Left lung (tissue), 10 donors: Measurements from ENCODE around the gene PRLR. TPM values are rescaled to one million over a fixed set of nuclear protein-coding genes. Genes with fewer than 3 reads are reported as not detected.
A peak's percentile ranks its signal among the peaks of the same experiment; 100 is the strongest.

Source experiments
- ATAC-seq: fragments of 200-7000 bp; cut with Tn5 transposase; one replicate; pipeline ENCODE4 v1.9.1; 2020; ENCODE audit warnings: moderate library complexity
- DNase-seq, 4 donors: peaks; one replicate each; pipeline ENCODE4 v3.0.0-alpha.2; 2013 to 2020
- H3K27ac ChIP-seq, 2 donors: fragments of 200-600 bp; sonication (generic) in 1 of 2; one replicate each; pipeline versions ENCODE4 v1.5.0 to v1.8.0; 2020 to 2021
- H3K27me3 ChIP-seq, 2 donors: fragments of 200-600 bp; sonication (generic) in 1 of 2; one replicate each; pipeline versions ENCODE4 v1.5.0 to v1.8.0; 2020 to 2021
- H3K36me3 ChIP-seq, 2 donors: fragments of 200-600 bp; sonication (generic) in 1 of 2; one replicate each; pipeline versions ENCODE4 v1.5.0 to v1.8.0; 2020 to 2021
- H3K4me1 ChIP-seq, 2 donors: fragments of 200-600 bp; one replicate each; pipeline ENCODE4 v1.8.0; 2021
- H3K4me3 ChIP-seq, 2 donors: fragments of 200-600 bp; sonication (generic) in 1 of 2; one replicate each; pipeline versions ENCODE4 v1.5.0 to v1.8.0; 2020 to 2021; ENCODE audit warnings: mild to moderate bottlenecking in 1 of 2
- H3K9me3 ChIP-seq, 2 donors: fragments of 200-600 bp; sonication (generic) in 1 of 2; one replicate each; pipeline versions ENCODE4 v1.5.0 to v1.8.0; 2020 to 2021
- intact Hi-C, 2 donors: fragments of 100-400 bp; cut with DNase I; formaldehyde crosslinking; loops; one replicate each; pipeline versions ENCODE4 v1.11.2 to v1.14.2; 2022
- polyA plus RNA-seq, 6 donors: library from polyadenylated mRNA; unstranded; fragments of 120-200 nt; gene quantifications; one replicate each; pipeline ENCODE4 v1.2.1, GENCODE V29; 2013; ENCODE audit not compliant: insufficient read length in 6 of 6
- total RNA-seq, 2 donors: library from RNA; stranded (reverse); fragmentation: NEBNext Ultra II Directional; extraction: Animal tissue kit (Norgen Biotek cat#: 25700); gene quantifications; one replicate each; pipeline ENCODE4 v1.2.1, GENCODE V29; 2021
- TF ChIP-seq, protein P1 (sequence below), 2 donors: fragments of 200-600 bp; sonication (generic) in 1 of 2; IDR thresholded peaks; one replicate each; pipeline versions ENCODE4 v1.5.0 to v1.8.0; 2021; ENCODE audit warnings: antibody characterized with exemption in 2 of 2
- donor health status: DM: no; HTN: yes; CAD: no.
- donor health status: DM: no; HTN: no; CAD: no.

Gene PRLR
- total and polyA plus RNA-seq, 8 donors: 0.84 to 4.1 (median 2.5) TPM

DNA sequence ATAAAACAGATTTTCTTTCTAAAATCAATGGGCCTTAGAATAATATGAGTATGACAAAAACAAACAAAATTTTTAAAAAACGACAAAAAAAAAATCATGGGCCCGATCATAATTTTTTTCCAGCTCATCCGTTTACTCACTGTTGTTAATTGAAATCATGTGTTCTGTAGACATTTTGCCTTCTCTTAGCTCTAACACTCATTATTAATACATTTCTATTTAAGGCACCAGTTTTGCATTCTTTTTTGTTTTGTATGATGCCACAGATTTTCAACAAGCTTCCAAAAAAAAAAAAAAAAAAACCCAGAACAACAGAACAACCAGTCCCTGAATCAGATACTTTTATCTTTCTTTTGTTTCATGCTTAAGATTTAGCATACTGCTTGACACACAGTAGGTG, 86.4 kb downstream of the PRLR start:
- ATAC-seq: no peak
- Histone ChIP-seq H3K27me3 (no peaks in the 10 kb centered on the region), H3K27ac (no peak overlapping the region), H3K4me3 (no peak overlapping the region), H3K4me1 (no peaks in the 10 kb centered on the region), H3K9me3 (no peaks in the 10 kb centered on the region), H3K36me3 (no peaks in the 10 kb centered on the region)
- intact Hi-C loops: no loop called here
- no peak for DNase-seq
- TF ChIP-seq, protein P1, sequence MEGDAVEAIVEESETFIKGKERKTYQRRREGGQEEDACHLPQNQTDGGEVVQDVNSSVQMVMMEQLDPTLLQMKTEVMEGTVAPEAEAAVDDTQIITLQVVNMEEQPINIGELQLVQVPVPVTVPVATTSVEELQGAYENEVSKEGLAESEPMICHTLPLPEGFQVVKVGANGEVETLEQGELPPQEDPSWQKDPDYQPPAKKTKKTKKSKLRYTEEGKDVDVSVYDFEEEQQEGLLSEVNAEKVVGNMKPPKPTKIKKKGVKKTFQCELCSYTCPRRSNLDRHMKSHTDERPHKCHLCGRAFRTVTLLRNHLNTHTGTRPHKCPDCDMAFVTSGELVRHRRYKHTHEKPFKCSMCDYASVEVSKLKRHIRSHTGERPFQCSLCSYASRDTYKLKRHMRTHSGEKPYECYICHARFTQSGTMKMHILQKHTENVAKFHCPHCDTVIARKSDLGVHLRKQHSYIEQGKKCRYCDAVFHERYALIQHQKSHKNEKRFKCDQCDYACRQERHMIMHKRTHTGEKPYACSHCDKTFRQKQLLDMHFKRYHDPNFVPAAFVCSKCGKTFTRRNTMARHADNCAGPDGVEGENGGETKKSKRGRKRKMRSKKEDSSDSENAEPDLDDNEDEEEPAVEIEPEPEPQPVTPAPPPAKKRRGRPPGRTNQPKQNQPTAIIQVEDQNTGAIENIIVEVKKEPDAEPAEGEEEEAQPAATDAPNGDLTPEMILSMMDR (IDR thresholded peaks at IDR 0.05): no peak

- Histone ChIP-seq H3K27me3 (no peaks in the 10 kb centered on the region), H3K4me1 (no peaks in the 10 kb centered on the region), H3K4me3 (no peak overlapping the region), H3K9me3 (no peaks in the 10 kb centered on the region), H3K27ac (no peak overlapping the region), H3K36me3 (no peaks in the 10 kb centered on the region)
- intact Hi-C loops: no loop called here
- TF ChIP-seq, protein P1 (IDR thresholded peaks at IDR 0.05): no peak
- no peak for ATAC-seq
- no peak for DNase-seq
Measured at GRCh38 chr5:35141739-35142138, 88.5 kb downstream of the PRLR start.

- H3K27me3 ChIP-seq: no peaks in the 10 kb centered on the region
- H3K9me3 ChIP-seq: no peaks in the 10 kb centered on the region
- H3K27ac ChIP-seq: no peak overlapping the region
- DNase-seq (no peak), ATAC-seq (peak; percentile 32)
- no peaks in the 10 kb centered on the region for H3K4me1 ChIP-seq
- H3K36me3 ChIP-seq: no peaks in the 10 kb centered on the region
- no peak overlapping the region for H3K4me3 ChIP-seq
- intact Hi-C loops: no loop called here
- TF ChIP-seq, protein P1 (IDR thresholded peaks at IDR 0.05): no peak
Measured at GRCh38 chr5:35138232-35138631, 92.1 kb downstream of the PRLR start.

GRCh38 chr5:35136386-35136785, 93.9 kb downstream of the PRLR start:
- no peaks in the 10 kb centered on the region for H3K36me3 ChIP-seq
- H3K4me3 ChIP-seq: no peak overlapping the region
- no peaks in the 10 kb centered on the region for H3K9me3 ChIP-seq
- no peak overlapping the region for H3K27ac ChIP-seq
- H3K27me3 ChIP-seq: no peaks in the 10 kb centered on the region
- intact Hi-C loops: no loop called here
- TF ChIP-seq, protein P1 (IDR thresholded peaks at IDR 0.05): no peak
- DNase-seq: no peak
- no peak for ATAC-seq
- no peaks in the 10 kb centered on the region for H3K4me1 ChIP-seq

- no peak overlapping the region for H3K27ac ChIP-seq
- no peak for ATAC-seq
- intact Hi-C loops: no loop called here
- H3K4me3 ChIP-seq: no peak overlapping the region
- H3K27me3 ChIP-seq: no peaks in the 10 kb centered on the region
- TF ChIP-seq, protein P1 (IDR thresholded peaks at IDR 0.05): no peak
- H3K36me3 ChIP-seq: no peaks in the 10 kb centered on the region
- H3K4me1 ChIP-seq: no peaks in the 10 kb centered on the region
- peak in 1 of 4 donors; percentile 36 for DNase-seq
- H3K9me3 ChIP-seq: no peaks in the 10 kb centered on the region
Measured at GRCh38 chr5:35135239-35135700, 95.0 kb downstream of the PRLR start.
